NCI-H2227 (cell line): ENCODE results near the gene AFF3.

Experiments
- DNase-seq: peaks from one replicate; lab custom pipeline; 2025; ENCODE audit not compliant: unreplicated experiment; lab: John Stamatoyannopoulos, UW

Gene AFF3

DNA sequence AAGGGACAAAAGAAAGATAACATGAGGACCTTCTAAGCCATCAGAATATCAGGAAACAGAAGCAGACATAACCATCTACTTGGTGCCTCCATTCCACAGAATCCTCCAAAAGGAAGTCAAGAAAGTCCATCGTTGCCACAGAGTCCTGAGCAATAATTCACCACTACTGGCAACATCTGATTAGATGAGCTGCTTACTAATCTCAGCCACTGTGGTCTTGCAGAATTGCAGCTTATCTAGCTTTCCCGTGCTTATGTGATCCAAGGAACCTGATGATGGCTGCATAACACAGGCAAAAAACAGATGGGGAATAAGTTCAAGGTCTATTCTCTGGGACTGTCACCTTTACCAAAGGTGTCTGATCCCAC lies 278.5 kb downstream of the AFF3 start:
- no peak for DNase-seq

DNA sequence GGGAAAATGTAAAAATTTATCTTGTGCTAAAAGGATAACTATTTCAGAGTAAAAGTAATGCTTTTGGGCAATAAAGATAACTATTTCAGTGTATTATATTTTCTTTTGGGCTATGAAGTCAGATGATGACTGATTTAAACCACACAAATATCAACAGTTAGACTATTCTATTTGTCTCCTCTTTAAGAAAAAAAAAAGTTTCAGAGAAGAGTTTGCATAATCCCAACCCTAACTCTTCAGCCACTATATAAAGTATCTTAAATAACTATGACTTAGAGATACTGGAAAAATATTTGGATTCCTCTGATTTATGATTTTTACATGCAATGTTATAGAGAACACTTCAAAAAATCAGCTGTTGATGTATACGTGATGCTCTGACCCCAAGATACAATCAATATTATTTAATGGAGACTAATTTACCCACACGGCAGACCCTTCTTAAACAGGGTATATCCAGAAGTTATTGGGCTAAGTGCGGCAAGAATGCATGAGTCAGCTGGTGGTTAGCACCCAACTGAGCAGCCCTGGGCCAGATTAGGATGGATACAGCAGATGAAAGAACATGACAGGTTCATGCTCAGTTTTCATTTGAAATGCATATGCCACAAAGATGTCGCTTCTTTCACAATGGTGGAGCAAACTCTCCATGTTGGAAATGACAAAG lies 279.0 kb downstream of the AFF3 start:
- DNase-seq: no peak

DNA sequence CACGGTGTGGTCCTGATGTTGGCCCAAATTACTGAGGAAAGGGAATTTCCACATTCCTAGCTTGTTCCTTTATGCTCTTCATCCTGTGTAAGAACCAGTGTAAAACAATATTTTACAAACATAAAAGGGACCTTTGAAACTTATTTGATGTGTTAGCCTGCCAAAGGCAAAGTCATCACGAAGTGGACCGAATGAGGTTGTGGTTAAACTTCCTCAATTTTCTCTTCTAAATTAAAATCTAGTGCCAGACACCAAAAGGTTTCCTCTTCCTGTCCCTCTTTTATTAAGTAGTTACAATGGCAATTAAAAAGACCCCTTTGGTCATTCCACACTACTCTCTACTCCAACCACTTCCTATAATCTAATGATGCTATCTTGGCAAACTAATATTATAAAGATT lies 279.8 kb downstream of the AFF3 start:
- no peak for DNase-seq

DNA sequence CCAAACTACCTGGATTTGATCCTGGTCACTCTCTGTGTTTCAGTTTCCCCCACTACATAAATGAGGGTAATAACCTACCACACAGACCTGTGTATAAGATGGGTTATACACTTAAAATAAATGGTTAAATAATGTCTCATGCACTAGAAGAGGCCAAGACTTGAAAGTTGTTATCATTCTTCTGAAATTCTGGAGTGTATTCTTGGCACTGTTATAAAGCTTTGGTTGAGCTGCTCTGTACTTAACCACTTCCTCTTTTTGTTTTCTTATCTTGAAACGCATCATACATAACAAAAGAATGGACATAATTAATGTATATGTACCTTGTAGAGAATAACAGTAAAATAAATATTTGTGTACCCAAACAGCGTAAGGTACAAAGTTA lies 281.0 kb downstream of the AFF3 start:
- no peak for DNase-seq

DNA sequence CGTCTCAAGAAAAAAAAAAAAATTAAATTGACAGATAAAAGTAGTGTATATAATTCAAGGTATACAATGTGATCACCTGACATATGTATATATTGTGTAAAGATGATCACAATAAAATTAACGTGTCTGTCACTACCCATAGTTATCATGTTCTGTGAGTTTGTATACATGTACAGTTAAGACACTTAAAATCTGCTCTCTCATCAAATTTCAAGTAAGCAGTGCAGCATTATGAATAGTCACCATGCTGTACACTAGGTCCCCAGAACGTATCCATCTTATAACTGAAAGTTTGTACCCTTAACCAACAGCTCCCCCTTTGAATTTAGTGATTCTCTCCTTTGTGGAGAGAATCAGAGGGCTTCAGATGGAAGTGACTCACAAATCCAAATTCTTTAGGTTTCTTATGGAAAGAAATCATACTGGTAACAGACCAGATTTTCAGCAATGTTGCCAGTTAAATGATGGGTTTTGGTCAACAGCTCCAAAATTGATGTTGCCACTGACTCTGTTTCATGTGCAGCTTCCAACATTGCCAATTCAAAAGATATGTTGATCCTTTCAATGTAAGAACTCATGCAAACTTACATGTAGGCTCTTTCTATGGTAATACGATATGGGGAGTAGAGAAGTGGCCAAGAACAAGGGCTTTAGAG lies 281.5 kb downstream of the AFF3 start:
- no peak for DNase-seq

DNA sequence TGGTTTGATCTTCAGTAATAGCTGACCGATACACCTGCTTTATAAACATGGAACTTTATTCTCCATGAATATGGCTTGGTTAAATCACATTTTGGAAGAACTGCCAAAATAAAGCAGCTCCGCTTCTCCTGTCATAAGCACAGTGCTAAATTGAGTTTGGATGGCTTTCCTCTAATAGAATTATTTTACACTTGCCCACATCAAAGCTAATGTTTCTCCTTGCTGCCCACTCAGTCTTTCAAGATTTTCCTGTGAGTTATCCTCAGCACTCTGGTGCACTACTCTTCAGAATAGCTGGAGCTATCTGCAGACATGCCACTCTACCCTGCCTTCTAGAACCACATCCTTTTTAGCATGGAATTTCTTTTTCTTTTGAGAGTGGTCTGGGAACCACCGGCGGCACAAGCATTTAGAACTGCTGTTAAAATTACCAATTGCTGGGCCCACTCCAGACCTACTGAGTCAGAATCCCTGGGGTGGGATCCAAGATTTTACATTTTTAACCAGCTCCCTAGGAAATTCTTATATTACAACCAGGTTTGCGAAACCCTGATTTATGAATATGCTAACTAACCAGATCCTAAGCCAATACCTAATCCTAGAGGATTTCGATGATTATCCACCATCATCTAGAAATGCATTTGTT lies 283.3 kb downstream of the AFF3 start:
- no peak for DNase-seq

DNA sequence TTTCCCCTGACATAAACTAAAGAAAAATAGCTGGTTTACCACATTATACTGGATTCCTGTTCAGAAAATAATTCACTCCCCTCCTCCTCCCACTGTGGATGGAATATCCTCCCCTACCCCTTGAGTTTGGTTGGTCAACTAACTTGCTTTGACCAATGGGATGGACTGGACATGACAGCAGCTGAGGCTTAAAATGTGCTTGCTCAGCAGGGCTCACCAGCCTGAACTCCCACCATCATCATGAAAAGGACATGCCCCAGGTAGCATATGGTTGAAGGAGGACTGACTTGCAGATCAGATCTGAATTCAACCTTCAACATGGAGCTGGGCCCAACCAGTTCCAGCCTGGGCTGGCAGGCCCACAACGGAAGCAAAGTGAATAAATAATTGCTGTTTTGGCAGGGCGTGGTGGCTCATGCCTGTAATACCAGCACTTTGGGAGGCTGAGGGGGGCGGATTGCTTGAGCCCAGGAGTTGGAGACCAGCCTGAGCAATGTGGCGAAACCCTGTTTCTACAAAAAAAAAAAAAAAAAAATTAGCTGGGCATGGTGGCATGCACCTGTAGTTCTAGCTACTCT lies 284.4 kb downstream of the AFF3 start:
- no peak for DNase-seq

DNA sequence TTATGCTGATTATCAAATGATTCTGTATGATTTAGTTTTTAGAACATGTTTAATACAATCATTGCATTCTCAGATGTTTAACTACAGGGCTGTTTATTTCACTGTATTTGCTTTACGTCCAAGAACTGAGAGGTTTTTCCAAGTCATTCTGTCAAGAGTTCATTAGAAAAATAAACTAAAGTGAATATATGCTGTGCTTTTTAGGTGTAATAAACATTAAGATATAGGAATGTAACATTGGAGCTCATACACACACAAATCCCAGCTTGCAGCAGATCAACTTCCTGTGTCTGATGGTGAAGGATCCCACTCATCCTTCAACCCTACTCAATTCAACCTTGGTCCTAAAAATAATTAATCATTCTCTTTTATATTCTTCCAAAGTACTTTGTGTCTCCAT lies 285.0 kb downstream of the AFF3 start:
- no peak for DNase-seq

DNA sequence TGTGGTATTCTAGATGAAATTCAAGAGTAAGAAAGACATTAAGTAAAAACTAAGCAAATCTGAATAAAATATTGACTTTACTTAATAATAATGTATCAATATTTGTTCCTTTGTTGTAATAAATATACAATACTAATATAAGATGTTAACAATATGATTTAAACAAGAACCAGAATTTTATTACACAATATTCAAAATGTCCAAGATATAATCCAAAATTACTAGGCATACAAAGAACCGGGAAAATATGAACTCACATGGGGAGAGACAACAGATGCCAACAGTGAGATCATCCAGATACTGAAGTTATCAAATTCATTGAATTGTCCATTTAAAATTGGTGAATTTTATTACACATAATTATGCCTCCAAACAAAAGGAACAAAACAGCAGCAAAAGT lies 286.3 kb downstream of the AFF3 start:
- DNase-seq: no peak

DNA sequence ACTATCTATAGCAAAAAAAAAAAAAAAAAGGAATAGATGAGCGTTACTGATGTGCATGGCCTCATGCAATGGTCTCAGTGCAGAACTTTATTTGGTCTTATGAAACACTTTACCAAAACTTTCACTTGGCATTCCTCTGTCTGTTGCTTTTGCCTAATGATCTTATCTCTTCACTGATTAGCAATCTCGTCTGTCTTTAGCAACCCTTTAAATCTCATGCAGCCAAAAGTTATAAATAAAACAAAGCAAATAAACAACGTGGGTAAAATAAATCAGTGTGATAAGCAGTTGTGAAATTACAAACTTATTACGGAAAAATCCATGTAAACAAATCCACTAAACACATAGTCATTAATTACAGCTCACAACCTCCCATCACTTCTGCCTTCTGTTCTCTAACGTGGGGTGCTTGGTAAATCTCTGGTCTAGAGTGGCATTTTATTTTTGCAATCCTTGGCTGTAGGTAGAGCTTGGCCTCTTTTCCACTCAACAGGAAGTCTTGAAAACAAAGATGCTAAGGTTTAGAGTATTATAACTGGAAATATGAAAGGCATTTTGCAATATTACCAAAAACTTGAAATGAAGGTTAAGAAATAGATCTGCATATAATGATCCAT lies 288.0 kb downstream of the AFF3 start:
- no peak for DNase-seq

DNA sequence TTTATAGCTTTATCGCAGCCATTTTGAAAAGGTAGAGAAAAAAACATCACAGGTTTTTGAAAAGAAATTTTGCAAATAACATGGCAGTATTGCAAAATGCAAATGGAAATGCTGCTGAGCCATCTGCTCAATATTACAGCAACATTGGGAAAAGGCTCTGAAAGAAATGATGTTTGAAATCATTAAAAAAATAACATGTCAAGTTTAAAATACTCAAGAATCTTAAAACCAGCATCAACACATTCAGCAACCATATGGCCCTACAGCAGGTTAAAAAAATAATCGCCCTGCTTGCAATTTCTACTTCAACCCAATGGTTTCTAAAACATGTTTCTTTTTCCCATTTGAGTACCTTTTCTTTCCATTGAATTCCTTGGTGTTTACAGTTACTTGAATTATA lies 289.4 kb downstream of the AFF3 start:
- DNase-seq: no peak

DNA sequence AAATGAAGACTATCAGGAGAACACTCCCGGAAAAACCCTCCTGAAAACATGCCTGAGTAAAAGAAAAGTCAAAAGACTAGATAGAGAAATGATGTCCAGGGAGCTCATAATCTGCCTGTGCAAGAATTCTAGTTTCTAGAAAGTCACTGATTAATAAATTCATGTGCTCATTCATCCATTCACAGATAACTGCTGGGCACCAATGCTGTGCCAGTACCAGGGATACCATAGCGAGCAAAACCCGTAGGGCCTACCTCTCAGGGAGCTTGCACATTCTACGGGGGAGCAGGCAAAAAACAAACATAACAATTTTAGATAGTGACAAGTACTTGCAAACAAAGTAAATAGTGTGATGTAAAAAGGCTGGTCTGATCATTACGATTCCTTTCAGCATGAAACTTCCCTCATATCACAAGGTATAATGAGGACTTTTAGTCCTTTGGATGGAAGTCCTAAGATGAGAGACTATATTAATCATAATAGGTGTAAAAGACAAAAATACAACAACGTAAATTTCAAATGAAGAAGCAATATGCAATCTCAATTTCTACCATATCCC lies 289.9 kb downstream of the AFF3 start:
- no peak for DNase-seq

DNA sequence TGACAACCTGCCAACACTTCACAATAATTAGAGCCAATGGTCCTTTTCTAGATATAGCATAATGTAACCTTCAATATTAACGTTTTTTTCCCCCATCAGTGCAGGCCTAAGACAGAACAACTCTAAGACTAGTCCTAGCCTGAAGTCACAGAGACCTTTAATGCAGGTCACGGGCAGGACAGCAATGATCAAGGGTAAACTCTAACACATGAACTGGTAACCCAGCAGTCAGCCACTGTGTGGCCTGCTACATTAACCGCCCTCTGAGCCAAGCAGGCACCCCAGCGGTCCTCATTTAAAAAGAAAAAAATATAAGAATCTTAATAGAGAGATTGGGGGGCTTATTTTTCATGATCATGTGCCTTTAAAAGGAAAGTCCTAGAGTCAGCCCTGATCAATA lies 290.6 kb downstream of the AFF3 start:
- DNase-seq: no peak

DNA sequence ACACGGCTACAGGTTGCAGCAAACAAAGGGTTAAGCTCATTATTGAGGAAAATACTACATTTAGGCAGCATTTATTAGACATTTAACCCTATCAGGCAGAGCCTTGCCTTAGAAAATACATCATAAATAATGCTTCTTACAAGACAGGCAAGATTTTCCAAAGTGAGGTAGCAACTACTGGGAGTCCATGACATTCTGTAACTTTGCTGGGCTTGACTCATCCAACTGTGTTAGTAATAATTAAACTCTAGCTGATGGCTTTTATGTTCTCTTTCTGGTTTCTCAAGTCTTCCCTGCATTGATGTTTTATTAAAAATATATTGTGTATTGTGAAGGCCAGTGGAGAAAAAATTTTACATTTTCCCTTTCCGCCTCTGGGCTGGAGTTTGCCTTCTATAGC lies 291.3 kb downstream of the AFF3 start:
- DNase-seq: no peak

DNA sequence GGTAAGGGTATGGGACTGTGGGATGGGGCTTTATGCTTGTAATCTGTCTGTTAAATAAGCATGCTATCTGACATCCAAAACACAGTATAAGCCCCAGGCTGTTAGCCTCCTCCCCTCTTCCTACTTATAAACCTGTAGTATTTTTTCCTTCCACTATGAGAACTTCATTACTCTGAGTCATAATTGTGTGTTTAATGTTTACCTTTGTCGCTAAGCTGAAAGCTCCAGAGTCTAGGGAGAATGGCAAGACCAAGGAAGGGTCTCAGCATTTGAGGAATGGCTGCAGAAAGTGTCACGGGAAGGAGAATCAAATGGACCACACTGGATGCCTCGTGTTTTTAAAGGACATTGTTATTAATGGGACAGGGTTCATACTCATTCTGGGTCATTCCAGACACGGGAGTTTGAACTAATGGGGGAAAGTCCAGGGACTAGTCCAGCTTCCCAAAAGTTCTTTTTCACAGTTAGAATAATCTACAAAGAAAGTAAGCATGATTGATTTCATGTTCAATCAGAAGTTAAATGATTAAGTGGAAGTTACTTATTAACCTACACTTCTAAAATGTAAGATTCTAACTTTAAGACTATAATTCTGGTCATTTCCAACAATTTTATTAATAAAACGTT lies 292.2 kb downstream of the AFF3 start:
- no peak for DNase-seq

DNA sequence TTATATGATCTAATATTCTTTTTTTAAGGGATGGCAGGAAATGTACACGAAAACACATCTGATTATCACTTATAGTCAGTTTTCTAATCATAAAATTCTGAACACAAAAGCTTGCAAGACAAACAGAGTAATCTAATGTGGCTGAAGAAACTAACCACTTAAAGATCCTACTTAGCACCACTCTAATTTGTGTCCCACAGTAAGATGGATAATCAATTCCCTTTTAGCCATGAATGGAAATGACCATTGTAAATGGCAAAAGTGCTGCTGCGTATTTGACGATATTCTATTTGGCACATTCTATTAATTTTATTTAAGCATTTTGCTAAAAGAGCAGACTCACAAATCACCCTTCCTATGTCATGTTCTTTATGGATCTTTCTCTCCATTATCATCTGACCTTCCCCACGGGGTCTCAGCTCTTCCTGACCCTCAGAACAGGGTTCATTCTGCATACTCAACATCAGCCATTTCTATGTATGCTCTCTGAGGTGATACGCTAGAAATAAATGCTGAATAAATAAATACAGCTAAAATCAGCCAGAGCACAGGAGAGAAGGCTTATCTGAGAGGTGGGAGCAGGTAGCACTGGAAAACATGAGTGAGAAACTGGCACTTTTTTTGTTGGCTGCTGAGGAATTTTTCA lies 295.8 kb downstream of the AFF3 start:
- DNase-seq: no peak

DNA sequence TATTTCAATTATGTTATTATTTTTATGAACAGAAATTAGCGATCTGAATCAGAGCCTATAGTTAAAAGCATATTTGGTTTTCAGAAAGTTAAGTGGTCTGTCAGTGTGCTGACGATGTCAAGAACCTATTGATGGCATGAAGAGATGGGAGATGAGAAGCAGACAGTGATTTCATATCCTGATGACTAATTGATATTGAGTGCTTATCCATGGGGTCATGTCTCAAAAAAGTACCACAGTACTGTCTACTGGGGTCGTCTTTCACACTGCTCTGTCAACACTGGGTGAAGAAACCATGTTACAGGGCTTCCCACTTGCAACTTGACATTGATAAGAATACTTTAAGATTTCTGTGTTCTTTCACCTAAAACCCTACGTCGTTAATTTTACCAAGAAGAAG lies 297.1 kb downstream of the AFF3 start:
- no peak for DNase-seq

DNA sequence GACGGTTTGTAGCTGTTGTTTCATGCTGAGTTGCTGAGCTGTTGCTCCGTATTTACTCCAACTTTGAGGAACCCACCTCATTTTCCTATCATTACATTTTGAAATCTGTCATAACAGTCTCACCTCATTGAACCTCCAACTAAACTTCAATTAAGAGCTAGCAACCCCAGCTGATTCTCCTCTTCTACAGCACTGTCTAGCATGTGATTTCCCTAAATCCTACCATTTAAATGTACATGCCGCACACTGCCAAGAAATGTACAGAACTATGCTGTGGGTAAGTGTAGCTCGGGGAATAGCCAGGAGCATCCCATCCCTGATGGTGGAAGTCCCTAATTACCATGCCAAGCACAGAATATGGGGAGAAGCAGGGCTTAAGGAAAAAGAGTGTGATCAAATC lies 299.9 kb downstream of the AFF3 start:
- DNase-seq: no peak

DNA sequence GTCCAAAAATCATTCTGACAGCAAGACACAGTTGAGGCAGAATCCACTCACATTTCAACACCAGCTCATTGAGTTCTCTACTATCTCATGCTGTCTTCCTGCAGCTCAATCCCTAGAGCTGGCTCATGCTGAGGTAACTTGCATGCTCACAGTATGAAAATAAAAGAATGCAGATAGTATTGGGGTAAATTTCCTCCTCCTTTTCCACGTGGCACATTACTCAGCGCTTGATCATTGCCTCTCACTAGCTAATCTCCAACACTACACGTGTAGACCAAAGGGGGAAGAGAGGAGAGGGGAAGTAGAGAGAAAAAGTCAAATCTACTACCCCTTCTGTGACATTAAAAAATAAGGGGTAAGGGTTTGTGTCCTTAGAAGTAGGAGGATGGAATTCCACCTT lies 300.6 kb downstream of the AFF3 start:
- DNase-seq: no peak

DNA sequence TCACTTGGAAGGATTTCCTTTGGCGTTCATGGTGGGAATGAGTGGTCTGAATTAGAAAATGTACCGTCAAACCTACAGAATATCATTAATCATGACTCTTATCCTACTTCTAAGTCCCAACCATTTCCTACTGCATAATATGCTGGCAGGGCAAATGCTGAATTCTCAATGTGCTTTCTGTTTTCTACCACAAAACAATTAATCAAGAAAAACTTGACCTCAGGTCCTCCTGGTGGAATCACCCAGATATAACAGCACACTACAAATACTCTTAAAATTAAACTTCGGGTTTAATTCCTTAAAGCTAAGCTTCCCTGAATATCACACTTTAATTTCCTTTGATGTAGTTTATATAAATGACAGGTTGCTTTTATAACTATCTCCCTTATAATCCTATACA lies 301.6 kb downstream of the AFF3 start:
- DNase-seq: no peak
